ENCODE results near the gene GNG7.

Gene GNG7

GRCh38 chr19:2719920-2720776 is 17.7 kb upstream of the GNG7 start:
- Histone ChIP-seq H4K20me1 (ENCODE audit: insufficient read depth, low read length) (no peaks in the 10 kb centered on the region), H3K4me1 (ENCODE audit: low read length) (no peaks in the 10 kb centered on the region), H3K36me3 (replicated peaks; ENCODE audit: low read depth, low read length) (no peaks in the 10 kb centered on the region), H3K4me3 (ENCODE audit: low read length) (no peak overlapping the region), H3K79me2 (ENCODE audit: low read length) (no peaks in the 10 kb centered on the region), H3K9me3 (ENCODE audit: insufficient read depth, low read length) (peaks cover 6% of the 10 kb centered on the region), H3K9ac (ENCODE audit: low read length) (no peak overlapping the region), H3K27ac (ENCODE audit: low read length) (no peak overlapping the region), H2AFZ (ENCODE audit: low read depth, low read length) (no peak overlapping the region), H3K4me2 (ENCODE audit: low read length) (no peak overlapping the region), H3K27me3 (ENCODE audit: low read depth, low read length) (peaks cover 4% of the 10 kb centered on the region; the same call in 1 of the 2 replicates)
- TF ChIP-seq CTCF (IDR thresholded peaks at IDR 0.05; ENCODE audit: low read depth, low read length) (no peak), EZH2phosphoT487 (IDR thresholded peaks at IDR 0.05; ENCODE audit: low read depth) (no peak)

GRCh38 chr19:2719232-2719735 is 16.8 kb upstream of the GNG7 start:
- Histone ChIP-seq H3K9ac (ENCODE audit: low read length) (no peak overlapping the region), H3K27me3 (ENCODE audit: low read depth, low read length) (peaks cover 4% of the 10 kb centered on the region; the same call in 1 of the 2 replicates), H2AFZ (ENCODE audit: low read depth, low read length) (no peak overlapping the region), H3K4me2 (ENCODE audit: low read length) (no peak overlapping the region), H4K20me1 (ENCODE audit: insufficient read depth, low read length) (no peaks in the 10 kb centered on the region), H3K4me1 (ENCODE audit: low read length) (no peaks in the 10 kb centered on the region), H3K79me2 (ENCODE audit: low read length) (no peaks in the 10 kb centered on the region), H3K36me3 (replicated peaks; ENCODE audit: low read depth, low read length) (no peaks in the 10 kb centered on the region), H3K4me3 (ENCODE audit: low read length) (no peak overlapping the region), H3K9me3 (ENCODE audit: insufficient read depth, low read length) (peaks cover 7% of the 10 kb centered on the region), H3K27ac (ENCODE audit: low read length) (no peak overlapping the region)
- TF ChIP-seq EZH2phosphoT487 (IDR thresholded peaks at IDR 0.05; ENCODE audit: low read depth) (no peak), CTCF (IDR thresholded peaks at IDR 0.05; ENCODE audit: low read depth, low read length) (no peak)

DNA sequence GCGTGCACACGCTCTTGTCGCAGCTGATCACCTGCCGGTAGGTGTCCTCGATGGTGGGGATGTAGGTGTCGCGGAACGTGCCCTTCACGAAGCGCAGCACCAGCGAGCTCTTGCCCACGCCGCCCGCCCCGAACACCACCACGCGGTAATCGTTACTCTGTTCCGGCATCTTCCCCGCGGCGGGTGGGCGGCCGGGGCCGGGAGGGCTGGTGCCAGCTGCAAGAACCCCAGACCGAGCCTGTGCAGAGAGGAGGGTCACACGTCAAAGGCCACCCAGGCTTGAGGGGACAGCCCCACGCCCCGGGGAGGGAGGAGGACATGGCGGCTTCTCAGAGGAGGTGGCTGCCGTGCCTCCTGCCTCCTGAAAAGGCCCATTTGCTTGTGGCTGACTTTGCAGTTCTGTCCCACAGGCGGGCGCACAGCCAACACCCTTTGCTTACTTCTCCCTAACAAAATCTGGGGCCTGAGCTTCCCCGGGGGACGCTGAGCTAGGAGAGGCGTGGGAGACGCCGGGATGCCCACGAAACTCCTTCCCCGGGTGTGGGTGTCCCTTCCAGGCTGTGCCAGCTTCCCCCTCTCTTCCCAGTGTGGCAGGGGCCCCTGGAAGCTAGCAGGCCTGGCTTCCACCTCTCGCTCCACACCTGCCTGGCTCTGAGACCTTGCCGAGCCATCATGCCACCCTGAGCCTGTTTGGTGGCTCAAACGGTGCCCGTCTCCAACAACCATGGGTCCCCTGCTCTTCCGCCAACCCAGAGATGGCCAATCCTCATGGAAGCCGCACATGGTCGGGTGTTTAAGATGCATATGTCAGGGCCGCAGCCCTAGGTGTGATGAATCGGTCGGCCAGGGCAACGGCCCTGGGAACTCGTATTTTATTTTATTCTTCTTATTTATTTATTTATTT is 15.4 kb upstream of the GNG7 start:
- Histone ChIP-seq H3K27ac (ENCODE audit: low read length) (no peak overlapping the region), H2AFZ (ENCODE audit: low read depth, low read length) (no peak overlapping the region), H3K36me3 (replicated peaks; ENCODE audit: low read depth, low read length) (no peaks in the 10 kb centered on the region), H3K4me2 (ENCODE audit: low read length) (no peak overlapping the region), H3K4me1 (ENCODE audit: low read length) (no peaks in the 10 kb centered on the region), H3K9me3 (ENCODE audit: insufficient read depth, low read length) (peaks cover 7% of the 10 kb centered on the region), H3K79me2 (ENCODE audit: low read length) (no peaks in the 10 kb centered on the region), H3K9ac (ENCODE audit: low read length) (no peak overlapping the region), H4K20me1 (ENCODE audit: insufficient read depth, low read length) (no peaks in the 10 kb centered on the region), H3K4me3 (ENCODE audit: low read length) (no peak overlapping the region), H3K27me3 (ENCODE audit: low read depth, low read length) (peaks cover 4% of the 10 kb centered on the region; the same call in 1 of the 2 replicates)
- TF ChIP-seq CTCF (IDR thresholded peaks at IDR 0.05; ENCODE audit: low read depth, low read length) (no peak), EZH2phosphoT487 (IDR thresholded peaks at IDR 0.05; ENCODE audit: low read depth) (no peak)
